Suppressor macrophage (primary cell): ENCODE results near the gene MMP2.
A peak's percentile ranks its signal among the peaks of the same experiment; 100 is the strongest.

Source experiments
- DNase-seq, 4 experiments: peaks; one replicate each; pipeline ENCODE4 v3.0.0-alpha.2; 2020 to 2022
- total RNA-seq, 17 experiments: gene quantifications; one replicate each; lab custom pipeline; 2026; ENCODE audit warnings: mixed read lengths in 6 of 17, inconsistent platforms in 3 of 17; lab: John Stamatoyannopoulos, UW

The MMP2 gene
- total RNA-seq, result 1.6 to 15.7 (median 5.2) reads per million in 17 experiments

- peak; percentile 17 to 67 (median 46) for DNase-seq
Measured at GRCh38 chr16:55478827-55479429, at the start of gene MMP2. MMP2 (plus strand) TSS chr16:55479198; CDS start chr16:55479480, 282 bp downstream.

GRCh38 chr16:55433030-55433429 is 46.0 kb upstream of the MMP2 start:
- DNase-seq, result no peak

- DNase-seq, result no peak
Measured at GRCh38 chr16:55433535-55433934, 45.5 kb upstream of the MMP2 start.

- DNase-seq, result no peak
Measured at GRCh38 chr16:55434000-55434399, 45.0 kb upstream of the MMP2 start.

GRCh38 chr16:55435387-55435786 is 43.6 kb upstream of the MMP2 start:
- no peak for DNase-seq

- no peak for DNase-seq
Measured at GRCh38 chr16:55436587-55436986, 42.4 kb upstream of the MMP2 start.

GRCh38 chr16:55437625-55438024 is 41.4 kb upstream of the MMP2 start:
- peak; percentile 66 to 95 (median 82) for DNase-seq

- peak in 1 of 4 experiments; percentile 25 for DNase-seq
Measured at GRCh38 chr16:55438281-55438680, 40.7 kb upstream of the MMP2 start.

GRCh38 chr16:55439101-55439690 is 39.8 kb upstream of the MMP2 start:
- DNase-seq, result peak in 3 of 4 experiments; percentile 23 to 63 (median 43)

- peak in 3 of 4 experiments; percentile 27 to 70 (median 69) for DNase-seq
Measured at GRCh38 chr16:55443434-55444346, 35.3 kb upstream of the MMP2 start.

- DNase-seq, result peak; percentile 91 to 98 (median 96)
Measured at GRCh38 chr16:55444754-55445485, 34.1 kb upstream of the MMP2 start.

- no peak for DNase-seq
Measured at GRCh38 chr16:55447231-55447630, 31.8 kb upstream of the MMP2 start.

GRCh38 chr16:55452996-55453395 is 26.0 kb upstream of the MMP2 start:
- no peak for DNase-seq

GRCh38 chr16:55453909-55454308 is 25.1 kb upstream of the MMP2 start:
- peak; percentile 57 to 82 (median 76) for DNase-seq

GRCh38 chr16:55454861-55455260 is 24.1 kb upstream of the MMP2 start:
- DNase-seq, result peak in 1 of 4 experiments; percentile 51

- DNase-seq, result no peak
Measured at GRCh38 chr16:55462241-55462640, 16.8 kb upstream of the MMP2 start.

- DNase-seq, result no peak
Measured at GRCh38 chr16:55464375-55464774, 14.6 kb upstream of the MMP2 start.

- peak; percentile 92 to 96 (median 96) for DNase-seq
Measured at GRCh38 chr16:55465077-55465896, 13.7 kb upstream of the MMP2 start.

- no peak for DNase-seq
Measured at GRCh38 chr16:55466209-55466608, 12.8 kb upstream of the MMP2 start.

- no peak for DNase-seq
Measured at GRCh38 chr16:55467898-55468297, 11.1 kb upstream of the MMP2 start.

- no peak for DNase-seq
Measured at GRCh38 chr16:55468352-55468990, 10.5 kb upstream of the MMP2 start.
